Choroid plexus epithelial cell (primary cell): Measurements from ENCODE around the gene CDYL2.
"Not testable (repeated sequence)": the region's sequence is repeated elsewhere in the genome, so short reads cannot be mapped to it uniquely, and the experiment has no call there.

Experiments
- DNase-seq: peaks from one replicate; pipeline ENCODE4 v3.0.0-alpha.2; 2010; ENCODE audit warnings: low read depth
- H3K4me3 ChIP-seq: 2 replicates; pipeline ENCODE4 v1.5.1; 2011; ENCODE audit warnings: low read depth, mild to moderate bottlenecking, control low read depth, low read length, moderate library complexity
- CTCF ChIP-seq: conservative IDR thresholded peaks from 2 replicates; pipeline ENCODE4 v1.5.1; 2011; ENCODE audit warnings: low read depth, mild to moderate bottlenecking, control low read depth, inconsistent platforms, low read length, moderate library complexity

The CDYL2 gene

DNA sequence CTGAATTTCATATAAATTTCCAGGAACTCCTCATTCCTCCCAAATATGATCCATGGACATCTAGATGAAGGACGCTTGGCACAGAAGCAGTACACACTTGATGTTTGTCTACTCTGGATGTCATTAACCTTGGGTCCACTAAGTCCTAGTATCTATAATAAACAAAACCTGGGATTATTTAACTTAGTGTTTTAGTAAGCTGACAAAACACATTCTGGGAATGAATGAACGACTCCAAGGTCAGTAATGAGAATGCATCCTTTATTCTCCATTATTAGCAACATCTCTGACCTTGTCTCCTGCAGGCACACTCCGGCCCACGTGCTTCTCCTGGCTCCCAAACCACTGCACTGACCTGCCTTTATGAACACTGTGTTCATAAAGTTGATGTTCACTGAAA lies 24.1 kb upstream of the CDYL2 start:
- H3K4me3 ChIP-seq: no peak overlapping the region
- no peak for DNase-seq
- no peak for TF ChIP-seq CTCF

DNA sequence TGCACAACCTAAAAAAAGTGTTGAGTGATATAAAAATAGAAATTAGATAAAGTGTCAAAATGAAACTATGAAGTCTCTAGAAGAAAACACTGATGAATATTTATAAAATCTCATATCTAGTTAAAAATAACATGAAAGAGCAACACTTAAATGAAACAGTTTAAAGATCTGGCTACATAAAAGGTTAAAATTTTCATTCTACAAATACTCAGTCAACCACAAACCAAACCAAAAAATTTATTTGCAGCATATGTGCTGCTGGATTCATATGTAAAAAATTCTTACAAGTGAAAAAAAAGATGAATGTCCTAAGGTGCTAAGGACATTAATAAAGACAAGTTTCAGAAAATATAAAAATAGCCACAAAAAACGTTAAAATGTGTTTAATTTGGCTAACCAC lies 22.6 kb upstream of the CDYL2 start:
- H3K4me3 ChIP-seq: no peak overlapping the region
- TF ChIP-seq CTCF: no peak
- no peak for DNase-seq

GRCh38 chr16:80825365-80825758 lies 21.0 kb upstream of the CDYL2 start:
- no peak for TF ChIP-seq CTCF
- no peak overlapping the region for H3K4me3 ChIP-seq
- no peak for DNase-seq

- DNase-seq: peak; percentile 89
These were observed 20.4 kb upstream of the CDYL2 start for GRCh38 chr16:80824623-80825364.

GRCh38 chr16:80819988-80820387 lies 15.6 kb upstream of the CDYL2 start:
- no peak for TF ChIP-seq CTCF

More at GRCh38 chr16:80824623-80825364, 20.4 kb upstream of the CDYL2 start:
- peak; percentile 78 for TF ChIP-seq CTCF
- no peak overlapping the region for H3K4me3 ChIP-seq

GRCh38 chr16:80816356-80816755 lies 12.0 kb upstream of the CDYL2 start:
- no peak for TF ChIP-seq CTCF
- no peak for DNase-seq

More at GRCh38 chr16:80819988-80820387, 15.6 kb upstream of the CDYL2 start:
- no peak overlapping the region for H3K4me3 ChIP-seq
- DNase-seq: no peak

DNA sequence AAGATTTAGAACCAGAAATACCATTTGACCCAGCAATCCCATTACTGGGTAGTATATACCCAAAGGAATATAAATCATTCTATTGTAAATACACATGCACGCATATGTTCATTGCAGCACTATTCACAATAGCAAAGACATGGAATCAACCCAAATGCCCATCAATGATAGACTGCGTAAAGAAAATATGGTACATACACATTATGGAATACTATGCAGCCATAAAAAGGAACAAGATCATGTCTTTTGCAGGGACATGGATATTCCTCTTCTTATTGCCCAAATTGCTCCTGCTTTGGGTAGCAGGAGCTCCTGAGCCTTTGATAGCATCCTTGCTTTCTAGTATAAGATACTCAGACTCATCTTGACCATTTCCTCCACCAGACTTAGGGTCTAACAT lies 10.9 kb upstream of the CDYL2 start:
- H3K4me3 ChIP-seq, DNase-seq: not testable (repeated sequence)

More at GRCh38 chr16:80816356-80816755, 12.0 kb upstream of the CDYL2 start:
- no peak overlapping the region for H3K4me3 ChIP-seq
